HCT116 (cell line): ENCODE data around the gene PTGIS.
A peak's percentile ranks its signal among the peaks of the same experiment; 100 is the strongest.

ENCODE experiments used
- EZH2 ChIP-seq: fragments of 200-600 bp; sonication (generic); IDR thresholded peaks from 2 replicates; pipeline ENCODE4 v1.6.1; 2017; ENCODE audit warnings: antibody characterized with exemption, mixed run types
- EZH2phosphoT487 ChIP-seq: fragments of 200-600 bp; IDR thresholded peaks from 2 replicates; pipeline ENCODE4 v1.6.1; 2018; ENCODE audit warnings: antibody characterized with exemption, borderline replicate concordance
- POLR2A ChIP-seq: IDR thresholded peaks from 2 replicates; pipeline ENCODE4 v1.7.0; 2011; ENCODE audit warnings: borderline replicate concordance; ENCODE audit not compliant: insufficient read depth, insufficient read length; ENCODE audit errors: extremely low read depth
- POLR2AphosphoS5 ChIP-seq: IDR thresholded peaks from 2 replicates; pipeline ENCODE4 v1.6.1; 2011; ENCODE audit warnings: mild to moderate bottlenecking, low read depth, low read length, moderate library complexity
- RAD21 ChIP-seq: IDR thresholded peaks from 2 replicates; pipeline ENCODE4 v1.6.1; 2012; ENCODE audit warnings: low read depth, mild to moderate bottlenecking
- SIN3A ChIP-seq: IDR thresholded peaks from 2 replicates; pipeline ENCODE4 v1.6.1; 2012; ENCODE audit warnings: low read depth
- SRF ChIP-seq: IDR thresholded peaks from 2 replicates; pipeline ENCODE4 v1.6.1; 2012; ENCODE audit warnings: low read depth
- ZFX ChIP-seq: fragments of 450-650 bp; IDR thresholded peaks from 2 replicates; pipeline ENCODE4 v1.6.1; 2017
- ZNF274 ChIP-seq: fragments of 200-500 bp; sonication (Bioruptor generic); IDR thresholded peaks from 2 replicates; pipeline ENCODE4 v1.6.1; 2014; ENCODE audit warnings: mild to moderate bottlenecking, low read depth, low read length, inconsistent platforms
- TF ChIP-seq, protein P1 (sequence below): IDR thresholded peaks from 2 replicates; pipeline ENCODE4 v1.6.1; 2012; ENCODE audit warnings: low read depth
- TF ChIP-seq, protein P2 (sequence below), 3 experiments: fragments of 200-600 bp in 1 of 3; sonication (generic) in 1 of 3; IDR thresholded peaks in 2 of 3; conservative IDR thresholded peaks in 1 of 3; 2 replicates each; pipeline ENCODE4 v1.5.1; 2012 to 2017; ENCODE audit warnings: low read depth in 2 of 3, low read length in 2 of 3, antibody characterized with exemption in 1 of 3, borderline replicate concordance in 1 of 3, control low read depth in 1 of 3, mild to moderate bottlenecking in 1 of 3, mixed read lengths in 1 of 3, mixed run types in 1 of 3, moderate library complexity in 1 of 3; ENCODE audit not compliant: insufficient read depth in 1 of 3
- TF ChIP-seq, protein P3 (sequence below): IDR thresholded peaks from 2 replicates; pipeline ENCODE4 v1.6.1; 2012
- TF ChIP-seq, protein P4 (sequence below): IDR thresholded peaks from 2 replicates; pipeline ENCODE4 v1.6.1; 2011; ENCODE audit warnings: mild to moderate bottlenecking, low read length, moderate library complexity; ENCODE audit not compliant: insufficient replicate concordance; ENCODE audit errors: extremely low read depth

DNA sequence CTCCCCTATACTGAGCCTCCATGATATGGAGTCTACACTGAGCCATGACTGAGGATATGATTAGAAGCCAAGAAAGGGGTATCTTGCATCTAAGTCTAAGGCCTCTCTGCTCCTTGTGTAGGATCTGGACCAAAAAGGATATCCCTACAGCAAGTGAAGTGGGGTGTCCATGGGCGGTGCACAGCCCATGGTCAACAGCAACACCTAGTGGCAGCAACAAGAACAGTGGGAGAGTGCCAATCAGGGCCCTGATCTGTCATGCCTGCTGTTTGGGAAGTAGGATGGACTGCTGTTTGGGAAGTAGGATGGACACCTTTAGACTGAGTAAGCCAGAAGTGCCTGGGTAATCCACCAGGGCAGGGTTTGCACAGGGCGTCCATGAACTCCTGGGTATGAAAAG lies 22.4 kb downstream of the PTGIS start:
- TF ChIP-seq, protein P1, sequence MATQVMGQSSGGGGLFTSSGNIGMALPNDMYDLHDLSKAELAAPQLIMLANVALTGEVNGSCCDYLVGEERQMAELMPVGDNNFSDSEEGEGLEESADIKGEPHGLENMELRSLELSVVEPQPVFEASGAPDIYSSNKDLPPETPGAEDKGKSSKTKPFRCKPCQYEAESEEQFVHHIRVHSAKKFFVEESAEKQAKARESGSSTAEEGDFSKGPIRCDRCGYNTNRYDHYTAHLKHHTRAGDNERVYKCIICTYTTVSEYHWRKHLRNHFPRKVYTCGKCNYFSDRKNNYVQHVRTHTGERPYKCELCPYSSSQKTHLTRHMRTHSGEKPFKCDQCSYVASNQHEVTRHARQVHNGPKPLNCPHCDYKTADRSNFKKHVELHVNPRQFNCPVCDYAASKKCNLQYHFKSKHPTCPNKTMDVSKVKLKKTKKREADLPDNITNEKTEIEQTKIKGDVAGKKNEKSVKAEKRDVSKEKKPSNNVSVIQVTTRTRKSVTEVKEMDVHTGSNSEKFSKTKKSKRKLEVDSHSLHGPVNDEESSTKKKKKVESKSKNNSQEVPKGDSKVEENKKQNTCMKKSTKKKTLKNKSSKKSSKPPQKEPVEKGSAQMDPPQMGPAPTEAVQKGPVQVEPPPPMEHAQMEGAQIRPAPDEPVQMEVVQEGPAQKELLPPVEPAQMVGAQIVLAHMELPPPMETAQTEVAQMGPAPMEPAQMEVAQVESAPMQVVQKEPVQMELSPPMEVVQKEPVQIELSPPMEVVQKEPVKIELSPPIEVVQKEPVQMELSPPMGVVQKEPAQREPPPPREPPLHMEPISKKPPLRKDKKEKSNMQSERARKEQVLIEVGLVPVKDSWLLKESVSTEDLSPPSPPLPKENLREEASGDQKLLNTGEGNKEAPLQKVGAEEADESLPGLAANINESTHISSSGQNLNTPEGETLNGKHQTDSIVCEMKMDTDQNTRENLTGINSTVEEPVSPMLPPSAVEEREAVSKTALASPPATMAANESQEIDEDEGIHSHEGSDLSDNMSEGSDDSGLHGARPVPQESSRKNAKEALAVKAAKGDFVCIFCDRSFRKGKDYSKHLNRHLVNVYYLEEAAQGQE, result no peak
- TF ChIP-seq POLR2AphosphoS5 (no peak), SIN3A (no peak), EZH2 (no peak), POLR2A (no peak), RAD21 (peak; percentile 42), ZNF274 (no peak), SRF (no peak), EZH2phosphoT487 (no peak), ZFX (no peak)
- TF ChIP-seq, protein P2, sequence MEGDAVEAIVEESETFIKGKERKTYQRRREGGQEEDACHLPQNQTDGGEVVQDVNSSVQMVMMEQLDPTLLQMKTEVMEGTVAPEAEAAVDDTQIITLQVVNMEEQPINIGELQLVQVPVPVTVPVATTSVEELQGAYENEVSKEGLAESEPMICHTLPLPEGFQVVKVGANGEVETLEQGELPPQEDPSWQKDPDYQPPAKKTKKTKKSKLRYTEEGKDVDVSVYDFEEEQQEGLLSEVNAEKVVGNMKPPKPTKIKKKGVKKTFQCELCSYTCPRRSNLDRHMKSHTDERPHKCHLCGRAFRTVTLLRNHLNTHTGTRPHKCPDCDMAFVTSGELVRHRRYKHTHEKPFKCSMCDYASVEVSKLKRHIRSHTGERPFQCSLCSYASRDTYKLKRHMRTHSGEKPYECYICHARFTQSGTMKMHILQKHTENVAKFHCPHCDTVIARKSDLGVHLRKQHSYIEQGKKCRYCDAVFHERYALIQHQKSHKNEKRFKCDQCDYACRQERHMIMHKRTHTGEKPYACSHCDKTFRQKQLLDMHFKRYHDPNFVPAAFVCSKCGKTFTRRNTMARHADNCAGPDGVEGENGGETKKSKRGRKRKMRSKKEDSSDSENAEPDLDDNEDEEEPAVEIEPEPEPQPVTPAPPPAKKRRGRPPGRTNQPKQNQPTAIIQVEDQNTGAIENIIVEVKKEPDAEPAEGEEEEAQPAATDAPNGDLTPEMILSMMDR (IDR thresholded peaks at IDR 0.05 in 2 of 3, conservative IDR thresholded peaks at IDR 0.05 in 1 of 3; ENCODE audit: borderline replicate concordance in 1 of 3, insufficient read depth in 1 of 3, low read depth in 2 of 3, low read length in 2 of 3), result peak; percentile 28 to 71 (median 69); a peak in 5 of 6 replicates
- TF ChIP-seq, protein P3, sequence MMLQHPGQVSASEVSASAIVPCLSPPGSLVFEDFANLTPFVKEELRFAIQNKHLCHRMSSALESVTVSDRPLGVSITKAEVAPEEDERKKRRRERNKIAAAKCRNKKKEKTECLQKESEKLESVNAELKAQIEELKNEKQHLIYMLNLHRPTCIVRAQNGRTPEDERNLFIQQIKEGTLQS, result no peak
- TF ChIP-seq, protein P4, sequence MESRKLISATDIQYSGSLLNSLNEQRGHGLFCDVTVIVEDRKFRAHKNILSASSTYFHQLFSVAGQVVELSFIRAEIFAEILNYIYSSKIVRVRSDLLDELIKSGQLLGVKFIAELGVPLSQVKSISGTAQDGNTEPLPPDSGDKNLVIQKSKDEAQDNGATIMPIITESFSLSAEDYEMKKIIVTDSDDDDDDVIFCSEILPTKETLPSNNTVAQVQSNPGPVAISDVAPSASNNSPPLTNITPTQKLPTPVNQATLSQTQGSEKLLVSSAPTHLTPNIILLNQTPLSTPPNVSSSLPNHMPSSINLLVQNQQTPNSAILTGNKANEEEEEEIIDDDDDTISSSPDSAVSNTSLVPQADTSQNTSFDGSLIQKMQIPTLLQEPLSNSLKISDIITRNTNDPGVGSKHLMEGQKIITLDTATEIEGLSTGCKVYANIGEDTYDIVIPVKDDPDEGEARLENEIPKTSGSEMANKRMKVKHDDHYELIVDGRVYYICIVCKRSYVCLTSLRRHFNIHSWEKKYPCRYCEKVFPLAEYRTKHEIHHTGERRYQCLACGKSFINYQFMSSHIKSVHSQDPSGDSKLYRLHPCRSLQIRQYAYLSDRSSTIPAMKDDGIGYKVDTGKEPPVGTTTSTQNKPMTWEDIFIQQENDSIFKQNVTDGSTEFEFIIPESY, result no peak
